ENCODE data around the gene TXNRD2.
"Not testable (repeated sequence)": the region's sequence is repeated elsewhere in the genome, so short reads cannot be mapped to it uniquely, and the experiment has no call there.

TXNRD2 gene

GRCh38 chr22:19942157-19943081, 801 bp upstream of the TXNRD2 start:
- no peak for DNase-seq

- no peak for DNase-seq
Observed at GRCh38 chr22:19940536-19941364, 868 bp downstream of the TXNRD2 start.

GRCh38 chr22:19937616-19938473, 3.8 kb downstream of the TXNRD2 start:
- DNase-seq = no peak

DNA sequence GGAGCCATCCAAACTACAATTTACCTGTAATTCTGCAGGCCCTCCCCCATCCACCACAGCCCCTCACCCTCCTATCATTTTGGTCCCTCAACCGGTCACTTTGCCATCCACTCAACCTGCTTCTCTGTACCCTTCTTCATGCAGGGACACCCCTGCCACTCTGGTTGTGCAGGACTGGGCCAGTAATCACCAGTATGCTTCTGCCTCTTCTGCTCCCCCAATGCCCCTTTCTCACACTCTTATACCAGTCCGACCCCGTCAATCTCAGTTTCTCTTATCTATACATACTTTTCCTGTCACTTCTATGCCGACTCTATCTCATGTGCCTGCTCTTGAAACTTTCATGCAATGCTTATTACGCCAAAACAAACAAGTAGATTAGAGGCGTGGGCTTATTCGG, 5.1 kb downstream of the TXNRD2 start:
- DNase-seq = no peak

DNA sequence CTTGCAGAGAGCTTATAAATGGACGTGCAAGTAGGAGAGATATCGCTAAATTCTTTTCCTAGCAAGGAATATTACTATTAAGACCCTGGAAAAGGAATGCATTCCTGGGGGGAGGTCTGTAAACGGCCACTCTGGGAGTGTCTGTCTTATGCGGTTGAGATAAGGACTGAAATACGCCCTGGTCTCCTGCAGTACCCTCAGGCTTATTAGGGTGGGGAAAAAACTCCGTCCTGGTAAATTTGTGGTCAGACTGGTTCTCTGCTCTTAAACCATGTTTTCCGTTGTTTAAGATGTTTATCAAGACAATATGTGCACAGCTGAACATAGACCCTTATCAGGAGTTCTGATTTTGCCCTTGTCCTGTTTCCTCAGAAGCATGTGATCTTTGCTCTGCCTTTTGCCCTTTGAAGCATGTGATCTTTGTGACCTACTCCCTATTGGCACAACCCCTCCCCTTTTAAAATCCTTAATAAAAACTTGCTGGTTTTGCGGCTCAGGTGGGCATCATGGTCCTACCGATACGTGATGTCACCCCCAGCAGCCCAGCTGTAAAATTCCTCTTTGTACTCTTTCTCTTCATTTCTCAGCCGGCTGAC, 6.4 kb downstream of the TXNRD2 start:
- not testable (repeated sequence) for DNase-seq

DNA sequence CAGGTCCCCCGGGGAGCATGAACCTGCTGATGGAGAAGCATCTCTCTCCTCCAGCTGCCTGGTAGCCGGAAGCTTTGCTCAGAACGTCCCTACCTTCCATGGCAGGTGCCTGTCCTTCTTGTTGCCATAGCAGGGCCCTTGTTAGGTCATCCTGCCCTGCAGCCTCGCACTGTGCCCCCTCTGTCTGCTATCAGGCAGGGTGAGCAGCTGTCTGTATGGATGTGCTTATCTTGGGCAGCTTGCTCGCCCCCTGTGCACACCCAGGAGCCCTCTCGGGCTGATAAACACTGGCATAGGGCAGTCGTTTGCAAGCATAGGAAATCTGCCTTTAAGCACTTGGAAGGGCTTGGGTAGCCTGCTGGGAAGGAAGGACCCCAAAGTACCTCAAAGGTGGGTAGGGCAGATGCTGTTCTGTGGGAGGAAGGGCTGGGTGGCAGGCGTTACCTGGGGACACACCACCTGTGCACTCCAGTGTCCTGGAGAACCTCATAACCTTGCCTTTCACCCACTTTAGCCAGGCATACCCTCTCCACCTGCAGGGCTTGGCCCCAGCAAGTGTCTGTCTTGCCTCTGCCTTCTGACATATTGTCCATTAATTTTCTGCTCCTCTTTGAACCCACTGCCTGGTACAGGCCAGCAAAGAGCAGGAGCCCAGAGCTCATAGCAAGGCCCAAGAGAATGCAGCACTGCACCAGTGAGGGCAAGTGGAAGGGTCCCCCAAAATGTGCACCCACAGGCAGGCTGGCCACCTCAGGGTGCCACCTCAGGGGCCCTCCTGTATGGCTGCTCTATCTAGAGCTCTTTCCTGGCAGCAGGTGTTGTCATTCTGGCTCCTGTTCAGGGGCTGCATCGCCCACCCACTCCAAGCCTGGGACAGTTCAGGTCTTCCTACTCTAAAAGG, 8.0 kb downstream of the TXNRD2 start:
- no peak for DNase-seq

GRCh38 chr22:19932367-19933206, 9.0 kb downstream of the TXNRD2 start:
- DNase-seq = no peak

DNA sequence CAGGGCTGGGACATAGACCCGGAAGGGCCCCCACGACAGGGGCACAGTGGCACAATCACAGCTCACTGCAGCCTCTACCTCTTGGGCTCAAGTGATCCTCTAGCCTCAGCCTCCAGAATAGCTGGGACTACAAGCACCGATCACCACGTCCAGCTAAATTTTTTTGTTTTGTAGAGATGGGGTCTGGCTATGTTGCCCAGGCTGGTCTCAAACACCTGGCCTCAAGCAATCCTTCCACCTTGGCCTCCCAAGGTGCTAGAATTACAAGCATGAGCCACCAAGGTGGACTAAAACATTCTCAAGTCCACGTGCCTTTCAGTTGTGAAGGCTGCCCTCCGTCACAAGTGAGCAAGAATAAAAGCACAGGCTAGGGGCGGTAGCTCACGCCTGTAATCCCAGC, 10.1 kb downstream of the TXNRD2 start:
- DNase-seq = no peak

DNA sequence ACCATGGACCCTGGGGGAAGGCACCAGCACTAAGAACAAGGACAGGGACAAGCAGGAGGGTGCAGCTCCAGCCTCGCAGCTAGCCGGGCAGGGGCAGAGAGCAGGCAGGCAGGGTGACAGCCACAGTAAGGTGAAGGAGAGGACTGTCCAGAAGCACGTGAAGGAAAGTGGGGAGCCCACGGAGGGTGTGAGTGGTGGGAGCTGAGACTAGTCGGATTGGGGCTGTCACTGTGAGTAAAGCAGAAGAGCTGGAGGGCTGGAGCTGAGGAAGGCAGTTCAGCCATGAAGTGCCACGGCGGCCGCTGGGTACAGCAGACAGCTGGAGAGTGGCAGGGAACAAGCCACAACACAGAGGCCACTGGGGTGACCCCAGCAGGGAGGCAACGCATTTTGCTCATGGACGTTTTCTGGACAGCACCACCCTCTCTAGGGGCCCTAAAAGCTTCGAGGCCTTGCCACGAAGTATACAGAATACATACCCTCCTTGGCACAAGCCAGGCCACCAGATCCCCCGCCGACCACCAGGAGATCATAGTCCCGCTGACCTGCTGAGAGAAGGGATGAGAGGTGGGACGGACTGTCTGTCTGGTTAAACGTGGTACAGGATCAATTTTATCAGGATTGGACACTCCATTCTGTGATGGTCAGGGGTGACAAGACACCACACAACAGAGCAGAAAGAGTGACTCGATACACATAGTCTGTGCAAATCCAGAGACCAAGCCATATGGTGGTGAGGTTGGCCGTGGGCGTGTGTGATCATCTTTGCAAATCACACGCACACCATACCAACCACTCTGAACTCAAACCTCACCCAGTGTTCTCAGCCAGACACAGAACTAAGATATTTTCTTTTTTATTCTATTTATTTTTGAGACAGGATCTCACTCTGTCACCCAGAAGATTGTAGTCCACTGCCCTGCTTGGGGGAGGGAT, 10.8 kb downstream of the TXNRD2 start:
- DNase-seq = no peak

DNA sequence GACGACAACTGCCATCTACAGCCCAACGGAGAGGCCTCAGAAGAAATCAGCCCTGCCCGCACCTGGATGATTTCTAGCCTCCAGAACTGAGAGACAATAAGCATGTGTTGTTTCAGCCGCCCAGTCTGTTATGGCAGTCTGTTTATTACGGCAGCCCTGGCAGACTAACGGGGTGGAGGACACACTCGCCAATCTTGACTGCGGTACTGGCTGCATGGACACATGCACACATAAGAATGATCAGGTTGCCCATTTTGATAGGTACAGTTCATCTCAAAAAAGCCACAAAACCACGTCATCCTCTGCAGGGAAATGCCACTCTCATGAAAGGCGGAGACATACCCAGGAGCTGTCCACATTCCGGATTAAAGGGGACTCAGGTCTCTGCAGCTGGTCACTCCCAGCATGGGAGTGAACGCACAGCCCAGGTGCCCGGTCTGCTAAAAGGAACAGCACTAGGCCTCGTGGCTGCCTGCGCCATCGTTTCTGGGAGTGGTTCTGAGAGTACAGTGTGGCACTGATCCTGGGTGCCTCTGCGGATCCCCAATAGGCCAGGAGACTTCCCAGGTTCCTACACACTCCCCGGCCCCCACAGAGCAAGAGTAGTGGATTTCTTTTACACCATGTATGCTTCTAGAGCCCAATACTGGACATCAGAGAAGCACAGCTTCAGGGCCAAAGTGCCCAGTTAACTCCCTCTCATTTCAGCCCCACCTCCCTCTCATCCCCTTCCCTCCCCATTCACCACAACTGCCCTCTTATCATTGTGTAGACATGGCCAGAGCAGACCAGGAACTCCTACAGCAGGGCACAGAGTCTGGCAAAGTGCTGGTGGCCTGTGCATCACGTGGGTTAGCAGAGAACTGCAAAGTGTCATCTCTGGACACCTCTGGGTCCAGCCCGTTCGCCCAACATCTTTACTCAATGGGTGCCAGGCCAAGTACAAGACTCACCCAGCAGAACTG, 11.8 kb downstream of the TXNRD2 start:
- no peak for DNase-seq

- no peak for DNase-seq
Observed at GRCh38 chr22:19928207-19928606, 13.4 kb downstream of the TXNRD2 start.

DNA sequence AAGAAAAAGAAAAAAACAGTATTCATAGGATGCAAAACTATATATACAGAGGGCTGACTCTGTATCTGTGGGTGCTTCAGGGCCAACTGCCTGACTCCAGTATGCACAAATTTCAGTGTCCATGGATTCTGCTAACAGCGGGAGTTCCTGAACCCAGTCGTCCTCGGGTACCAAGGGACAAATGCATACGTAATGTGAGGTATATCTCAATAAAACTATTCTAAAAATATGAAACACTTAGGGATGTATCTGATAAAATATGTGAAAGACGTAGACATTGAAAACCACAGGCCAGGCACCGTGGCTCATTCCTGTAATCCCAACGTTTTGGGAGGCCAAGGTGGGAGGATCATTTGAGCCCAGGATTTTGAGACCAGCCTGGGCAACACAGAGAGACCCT, 13.9 kb downstream of the TXNRD2 start:
- no peak for DNase-seq

DNA sequence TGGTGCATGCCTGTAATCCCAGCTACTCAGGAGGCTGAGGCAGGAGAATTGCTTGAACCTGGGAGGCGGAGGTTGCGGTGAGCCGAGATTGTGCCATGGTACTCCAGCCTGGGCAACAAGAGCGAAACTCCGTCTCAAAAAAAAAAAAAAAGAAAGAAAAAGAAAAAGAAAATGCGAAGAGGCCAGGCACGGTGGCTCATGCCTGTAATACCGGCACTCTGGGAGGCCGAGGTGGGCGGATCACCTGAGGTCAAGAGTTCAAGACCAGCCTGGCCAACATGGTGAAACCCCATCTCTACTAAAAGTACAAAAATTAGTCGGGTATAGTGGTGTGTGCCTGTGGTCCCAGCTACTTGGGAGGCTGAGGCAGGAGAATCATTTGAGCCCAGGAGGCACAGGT, 15.6 kb downstream of the TXNRD2 start:
- not testable (repeated sequence) for DNase-seq

DNA sequence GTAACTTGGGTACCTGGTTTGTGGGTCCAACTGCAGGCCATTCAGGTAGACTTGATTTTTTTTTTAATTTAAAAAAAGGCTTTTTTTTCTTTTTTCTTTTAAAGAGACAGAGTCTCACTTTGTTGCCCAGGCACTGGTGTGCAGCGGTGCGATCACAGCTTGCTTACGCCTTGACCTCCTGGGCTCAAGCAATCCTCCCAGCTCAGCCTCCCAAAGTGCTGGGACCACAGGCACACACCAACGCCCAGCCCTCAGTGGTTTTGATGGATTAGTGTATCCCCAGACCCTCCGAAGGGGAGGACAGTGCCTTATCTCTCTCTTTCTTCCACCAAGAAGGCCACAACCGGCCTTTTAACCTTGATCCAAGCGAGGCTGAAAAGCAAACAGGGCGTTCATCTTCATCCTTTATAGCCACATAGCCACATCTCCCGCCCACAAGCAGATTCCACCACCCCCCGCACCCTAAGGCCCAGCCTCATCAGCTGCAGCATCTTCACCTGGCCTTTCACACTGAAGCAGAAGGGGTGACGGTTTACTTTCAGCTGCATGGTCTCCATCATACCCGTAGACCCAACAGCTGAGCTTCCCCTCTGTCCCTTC, 17.6 kb downstream of the TXNRD2 start:
- DNase-seq = no peak

DNA sequence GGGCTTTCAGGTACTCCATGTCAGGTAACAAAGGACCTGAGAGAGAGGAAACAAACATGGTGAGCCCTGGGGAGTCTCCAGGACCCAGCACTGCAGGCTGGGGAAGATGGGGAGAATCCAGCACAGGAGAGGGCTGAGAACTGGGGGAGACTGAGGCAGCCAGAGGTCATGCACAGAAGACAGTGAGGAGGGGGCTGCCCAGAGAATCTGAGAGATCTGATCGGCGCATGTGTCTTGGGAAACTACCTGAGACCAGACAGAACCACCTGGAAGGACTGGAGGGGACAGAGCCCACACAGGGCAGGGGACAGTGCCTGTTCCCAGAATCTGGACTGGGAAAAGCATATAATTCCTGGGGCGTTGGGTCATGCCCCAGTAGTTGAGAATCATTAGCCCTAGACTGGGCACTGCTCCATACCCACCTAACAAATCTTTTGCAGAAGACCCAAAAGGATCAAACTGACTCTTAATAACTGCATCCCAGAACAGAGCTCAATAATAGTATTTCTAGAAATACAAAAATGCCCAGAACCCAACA, 20.0 kb downstream of the TXNRD2 start:
- no peak for DNase-seq

GRCh38 chr22:19919701-19920363, 21.8 kb downstream of the TXNRD2 start:
- no peak for DNase-seq
